ENCODE results near the gene HINT2.
A peak's percentile ranks its signal among the peaks of the same experiment; 100 is the strongest.

Gene HINT2

GRCh38 chr9:35840881-35841644 lies 26.2 kb upstream of the HINT2 start:
- DNase-seq: no peak

- DNase-seq: no peak
Observed at GRCh38 chr9:35839926-35840325, 25.1 kb upstream of the HINT2 start.

GRCh38 chr9:35836595-35836994 lies 21.8 kb upstream of the HINT2 start:
- no peak for DNase-seq

- DNase-seq: no peak
Observed at GRCh38 chr9:35835766-35836165, 20.9 kb upstream of the HINT2 start.

- no peak for DNase-seq
Observed at GRCh38 chr9:35835216-35835632, 20.4 kb upstream of the HINT2 start.

- DNase-seq: no peak
Observed at GRCh38 chr9:35834260-35835215, 19.7 kb upstream of the HINT2 start.

- no peak for DNase-seq
Observed at GRCh38 chr9:35832814-35833213, 18.0 kb upstream of the HINT2 start.

GRCh38 chr9:35831040-35831439 lies 16.2 kb upstream of the HINT2 start:
- no peak for DNase-seq

- DNase-seq: no peak
Observed at GRCh38 chr9:35829764-35830096, 14.9 kb upstream of the HINT2 start.

- peak; percentile 66 for DNase-seq
Observed at GRCh38 chr9:35829084-35829763, 14.4 kb upstream of the HINT2 start, which contains the start of gene TMEM8B. Gene TMEM8B (plus strand): TSS chr9:35829228. CDS start chr9:35829448, 220 bp downstream.

- no peak for DNase-seq
Observed at GRCh38 chr9:35828716-35829083, 13.9 kb upstream of the HINT2 start, which contains the start of gene FAM221B. Gene FAM221B (minus strand): TSS chr9:35828732. CDS start chr9:35826161, 2,571 bp downstream.

GRCh38 chr9:35827486-35827885 lies 12.6 kb upstream of the HINT2 start:
- no peak for DNase-seq

GRCh38 chr9:35826071-35826701 lies 11.3 kb upstream of the HINT2 start:
- peak; percentile 51 for DNase-seq

- DNase-seq: no peak
Observed at GRCh38 chr9:35822926-35823325, 8.1 kb upstream of the HINT2 start.

GRCh38 chr9:35820076-35820475 lies 5.2 kb upstream of the HINT2 start:
- no peak for DNase-seq

- DNase-seq: no peak
Observed at GRCh38 chr9:35818341-35818740, 3.5 kb upstream of the HINT2 start.

- no peak for DNase-seq
Observed at GRCh38 chr9:35816708-35817107, 1.9 kb upstream of the HINT2 start.

- DNase-seq: peak; percentile 20
Observed at GRCh38 chr9:35814106-35814840, 569 bp downstream of the HINT2 start.

- DNase-seq: peak; percentile 21
Observed at GRCh38 chr9:35813434-35814105, 1.3 kb downstream of the HINT2 start.

- DNase-seq: peak; percentile 94
Observed at GRCh38 chr9:35812025-35812602, 2.7 kb downstream of the HINT2 start, which contains the start of gene SPAG8. Gene SPAG8 (minus strand): TSS chr9:35812262. CDS start chr9:35812147, 115 bp downstream.

All from kidney glomerular epithelial cell (primary cell).